ENCODE measurements around the gene ATE1. TPM values are rescaled to one million over a fixed set of nuclear protein-coding genes. Genes with fewer than 3 reads are reported as not detected.
A peak's percentile ranks its signal among the peaks of the same experiment; 100 is the strongest.

The ATE1 gene
- total and polyA plus RNA-seq, 4 donors = 4.2 to 47.8 (median 13.2) TPM

GRCh38 chr10:121851786-121852185 is 76.0 kb downstream of the ATE1 start:
- Histone ChIP-seq H3K27me3 (ENCODE audit: control insufficient read depth in 3 of 3, insufficient read depth in 3 of 3, low read length in 2 of 3) (no peaks in the 10 kb centered on the region), H3K36me3 (ENCODE audit: control insufficient read depth in 4 of 4, insufficient read depth in 4 of 4, low read length in 4 of 4) (peaks cover 2 to 17% (median 7%) of the 10 kb centered on the region in 4 donors), H3K4me1 (ENCODE audit: control insufficient read depth in 5 of 5, insufficient read depth in 5 of 5, low read length in 5 of 5) (no peaks in the 10 kb centered on the region), H3K9me3 (ENCODE audit: control insufficient read depth in 4 of 4, insufficient read depth in 3 of 4, low read length in 3 of 4) (peaks cover 0 to 3% (median 0%) of the 10 kb centered on the region in 4 donors), H3K4me3 (no peak overlapping the region), H3K9ac (ENCODE audit: insufficient read depth in 1 of 2, low read length in 2 of 2) (no peak overlapping the region), H3K27ac (ENCODE audit: low read depth in 1 of 2, low read length in 1 of 2) (no peak overlapping the region)
- TF ChIP-seq CTCF (IDR thresholded peaks at IDR 0.05; ENCODE audit: control extremely low read depth, extremely low read depth) = no peak
- ATAC-seq (ENCODE audit: insufficient read depth, low FRiP score) (no peak), DNase-seq (peak in 1 of 3 donors; percentile 3)
- WGBS, 2 donors = 64 to 71% methylated on average over 1 of the region's 1 CpG

- Histone ChIP-seq H3K4me1 (ENCODE audit: control insufficient read depth in 5 of 5, insufficient read depth in 5 of 5, low read length in 5 of 5) (no peaks in the 10 kb centered on the region), H3K9ac (ENCODE audit: insufficient read depth in 1 of 2, low read length in 2 of 2) (no peak overlapping the region), H3K36me3 (ENCODE audit: control insufficient read depth in 4 of 4, insufficient read depth in 4 of 4, low read length in 4 of 4) (peaks cover 4 to 17% (median 10%) of the 10 kb centered on the region in 4 donors), H3K27me3 (ENCODE audit: control insufficient read depth in 3 of 3, insufficient read depth in 3 of 3, low read length in 2 of 3) (no peaks in the 10 kb centered on the region), H3K4me3 (no peak overlapping the region), H3K27ac (ENCODE audit: low read depth in 1 of 2, low read length in 1 of 2) (no peak overlapping the region), H3K9me3 (ENCODE audit: control insufficient read depth in 4 of 4, insufficient read depth in 3 of 4, low read length in 3 of 4) (no peaks in the 10 kb centered on the region)
- 88 to 95% methylated on average over 8 of the region's 8 CpGs for WGBS, 2 donors
- no peak for DNase-seq
- ATAC-seq (ENCODE audit: insufficient read depth, low FRiP score) = no peak
- no peak for TF ChIP-seq CTCF (IDR thresholded peaks at IDR 0.05; ENCODE audit: control extremely low read depth, extremely low read depth)
Observed at GRCh38 chr10:121848082-121848481, 79.7 kb downstream of the ATE1 start.

- WGBS, 2 donors = 98 to 99% methylated on average over 2 of the region's 2 CpGs
- DNase-seq = no peak
- Histone ChIP-seq H3K27me3 (ENCODE audit: control insufficient read depth in 3 of 3, insufficient read depth in 3 of 3, low read length in 2 of 3) (no peaks in the 10 kb centered on the region), H3K27ac (ENCODE audit: low read depth in 1 of 2, low read length in 1 of 2) (no peak overlapping the region), H3K9ac (ENCODE audit: insufficient read depth in 1 of 2, low read length in 2 of 2) (no peak overlapping the region), H3K36me3 (ENCODE audit: control insufficient read depth in 4 of 4, insufficient read depth in 4 of 4, low read length in 4 of 4) (peaks cover 4 to 17% (median 10%) of the 10 kb centered on the region in 4 donors), H3K9me3 (ENCODE audit: control insufficient read depth in 4 of 4, insufficient read depth in 3 of 4, low read length in 3 of 4) (no peaks in the 10 kb centered on the region), H3K4me1 (ENCODE audit: control insufficient read depth in 5 of 5, insufficient read depth in 5 of 5, low read length in 5 of 5) (peaks cover 0 to 2% (median 0%) of the 10 kb centered on the region in 5 donors), H3K4me3 (no peak overlapping the region)
- TF ChIP-seq CTCF (IDR thresholded peaks at IDR 0.05; ENCODE audit: control extremely low read depth, extremely low read depth) = no peak
- no peak for ATAC-seq (ENCODE audit: insufficient read depth, low FRiP score)
Observed at GRCh38 chr10:121846555-121846954, 81.3 kb downstream of the ATE1 start.
